ENCODE measurements around the gene LEMD1.

DNA sequence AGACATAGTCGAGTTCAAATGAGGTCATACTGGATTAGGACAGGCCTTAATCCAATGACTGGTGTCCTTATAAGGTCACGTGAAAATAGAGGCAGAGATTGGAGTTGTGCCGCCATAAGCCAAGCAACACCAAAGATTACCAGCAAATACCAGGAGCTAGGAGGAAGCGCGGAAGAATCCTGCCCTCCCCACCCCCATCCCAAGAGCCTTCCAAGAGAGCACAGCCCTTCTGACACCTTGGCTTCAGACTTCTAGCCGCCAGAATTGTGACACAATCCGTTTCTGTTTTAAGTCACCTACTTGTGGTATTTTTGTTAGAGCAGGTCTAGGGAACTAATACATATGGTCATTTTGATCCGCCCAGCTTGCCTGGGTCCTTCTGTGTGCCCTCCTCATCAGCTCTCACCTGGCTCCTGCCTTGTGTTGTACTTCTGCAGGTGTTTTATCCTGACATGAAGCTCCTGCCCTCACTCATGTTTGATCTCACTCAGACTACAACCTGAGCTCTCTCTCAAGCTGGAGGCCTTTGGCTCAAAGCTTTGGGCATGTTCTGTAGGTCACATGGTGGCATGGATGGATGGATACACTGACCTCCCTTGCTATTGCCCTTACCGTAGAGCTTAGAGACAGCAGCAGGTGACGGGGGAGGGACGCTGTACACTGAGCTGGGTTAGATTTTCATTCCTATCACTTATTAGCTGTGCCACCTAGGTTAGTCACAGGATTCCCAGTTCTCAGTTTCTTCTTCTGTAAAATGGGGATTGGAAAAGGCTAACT is 89.7 kb downstream of the LEMD1 start:
- TF ChIP-seq POLR2A (IDR thresholded peaks at IDR 0.05) (no peak), POLR2AphosphoS5 (IDR thresholded peaks at IDR 0.05; ENCODE audit: insufficient read depth in 1 of 2, low read depth in 1 of 2) (no peak)
- TF ChIP-seq, protein P1, sequence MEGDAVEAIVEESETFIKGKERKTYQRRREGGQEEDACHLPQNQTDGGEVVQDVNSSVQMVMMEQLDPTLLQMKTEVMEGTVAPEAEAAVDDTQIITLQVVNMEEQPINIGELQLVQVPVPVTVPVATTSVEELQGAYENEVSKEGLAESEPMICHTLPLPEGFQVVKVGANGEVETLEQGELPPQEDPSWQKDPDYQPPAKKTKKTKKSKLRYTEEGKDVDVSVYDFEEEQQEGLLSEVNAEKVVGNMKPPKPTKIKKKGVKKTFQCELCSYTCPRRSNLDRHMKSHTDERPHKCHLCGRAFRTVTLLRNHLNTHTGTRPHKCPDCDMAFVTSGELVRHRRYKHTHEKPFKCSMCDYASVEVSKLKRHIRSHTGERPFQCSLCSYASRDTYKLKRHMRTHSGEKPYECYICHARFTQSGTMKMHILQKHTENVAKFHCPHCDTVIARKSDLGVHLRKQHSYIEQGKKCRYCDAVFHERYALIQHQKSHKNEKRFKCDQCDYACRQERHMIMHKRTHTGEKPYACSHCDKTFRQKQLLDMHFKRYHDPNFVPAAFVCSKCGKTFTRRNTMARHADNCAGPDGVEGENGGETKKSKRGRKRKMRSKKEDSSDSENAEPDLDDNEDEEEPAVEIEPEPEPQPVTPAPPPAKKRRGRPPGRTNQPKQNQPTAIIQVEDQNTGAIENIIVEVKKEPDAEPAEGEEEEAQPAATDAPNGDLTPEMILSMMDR (IDR thresholded peaks at IDR 0.05) = no peak

Data from vagina (tissue), 2 donors.